OCI-M2 (cell line): ENCODE results near the gene FZR1.
A peak's percentile ranks its signal among the peaks of the same experiment; 100 is the strongest.

Experiments used
- DNase-seq: peaks from one replicate; lab custom pipeline; 2025; ENCODE audit not compliant: unreplicated experiment; lab: John Stamatoyannopoulos, UW

FZR1 gene

DNA sequence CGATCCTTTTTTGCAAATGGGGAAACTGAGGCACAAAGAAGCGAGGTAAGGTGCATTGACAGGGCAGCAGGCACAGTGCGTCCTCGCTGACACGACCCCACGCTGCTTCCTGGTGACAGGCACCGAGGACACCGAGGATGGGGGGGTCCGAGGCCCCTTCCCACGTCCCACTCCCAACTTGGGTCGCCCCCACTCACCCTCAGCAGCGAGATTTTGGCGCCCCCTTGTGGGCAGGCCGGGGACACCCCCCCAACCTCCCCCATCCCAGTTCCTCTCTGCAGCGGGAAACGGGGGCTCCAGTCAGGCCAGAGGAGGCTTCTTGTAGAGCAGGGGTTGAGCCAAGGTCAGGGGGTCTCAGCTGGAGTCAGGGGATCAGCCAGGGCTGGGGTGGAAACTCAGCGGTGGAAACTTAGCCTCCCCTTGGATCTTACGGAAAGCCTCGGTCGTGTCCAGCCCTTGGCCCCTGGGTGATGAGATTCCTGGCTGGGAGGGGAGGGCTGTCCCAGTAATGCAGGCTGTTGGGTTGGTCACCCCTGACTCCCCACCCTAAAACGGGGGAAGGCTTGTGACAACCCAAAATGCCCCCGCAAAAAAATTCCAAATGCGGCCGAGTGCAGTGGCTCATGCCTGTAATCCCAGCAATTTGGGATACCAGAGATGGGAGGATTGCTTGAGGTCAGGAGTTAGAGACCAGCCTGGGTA, 34.0 kb upstream of the FZR1 start:
- peak; percentile 4 for DNase-seq

- no peak for DNase-seq
These were observed 32.1 kb upstream of the FZR1 start for GRCh38 chr19:3474010-3474409.

DNA sequence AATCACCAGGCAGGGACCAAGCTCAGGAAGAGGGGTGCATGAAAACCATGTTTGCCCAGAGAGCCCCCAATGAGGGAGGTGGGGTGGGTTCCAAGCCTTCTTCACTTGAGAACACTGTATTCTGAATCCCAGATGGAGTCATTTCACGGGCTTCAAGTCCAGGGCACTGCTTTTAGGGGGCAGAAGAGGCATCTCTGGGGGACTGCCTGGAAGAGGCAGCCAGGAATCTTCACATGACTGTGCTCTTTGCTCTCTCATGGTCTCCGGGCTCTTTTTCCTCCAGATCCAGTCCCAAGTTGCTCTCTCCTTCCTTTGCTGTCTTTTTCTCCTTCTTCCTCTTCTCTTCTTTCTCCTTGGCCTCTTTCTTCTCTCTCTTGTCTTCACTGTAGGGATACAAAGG, 31.5 kb upstream of the FZR1 start:
- DNase-seq = no peak

- DNase-seq = no peak
These were observed 30.7 kb upstream of the FZR1 start for GRCh38 chr19:3475449-3475848.

DNA sequence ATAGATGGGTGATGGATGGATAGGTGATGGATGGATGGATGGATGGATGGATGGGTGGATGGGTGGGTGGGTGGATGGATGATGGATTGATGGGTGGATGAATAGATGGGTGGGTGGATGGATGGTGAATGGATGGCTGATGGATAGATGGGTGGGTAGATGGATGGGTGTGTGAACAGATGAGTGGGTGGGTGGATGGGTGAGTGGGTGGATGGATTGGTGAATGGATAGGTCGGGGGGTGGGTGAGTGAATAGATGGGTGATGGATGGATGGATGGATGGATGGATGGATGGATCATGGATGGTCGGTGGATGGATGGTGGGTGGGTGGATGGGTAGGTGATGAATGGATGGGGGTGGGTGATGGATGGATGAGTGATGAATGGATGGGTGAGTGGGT, 29.3 kb upstream of the FZR1 start:
- no peak for DNase-seq

GRCh38 chr19:3477506-3477905, 28.6 kb upstream of the FZR1 start:
- DNase-seq = no peak

- DNase-seq = no peak
These were observed 28.2 kb upstream of the FZR1 start for GRCh38 chr19:3477951-3478350.

- no peak for DNase-seq
These were observed 27.5 kb upstream of the FZR1 start for GRCh38 chr19:3478409-3479176.

GRCh38 chr19:3479177-3479833, 26.8 kb upstream of the FZR1 start:
- DNase-seq = no peak

GRCh38 chr19:3479834-3480215, 26.3 kb upstream of the FZR1 start:
- no peak for DNase-seq

DNA sequence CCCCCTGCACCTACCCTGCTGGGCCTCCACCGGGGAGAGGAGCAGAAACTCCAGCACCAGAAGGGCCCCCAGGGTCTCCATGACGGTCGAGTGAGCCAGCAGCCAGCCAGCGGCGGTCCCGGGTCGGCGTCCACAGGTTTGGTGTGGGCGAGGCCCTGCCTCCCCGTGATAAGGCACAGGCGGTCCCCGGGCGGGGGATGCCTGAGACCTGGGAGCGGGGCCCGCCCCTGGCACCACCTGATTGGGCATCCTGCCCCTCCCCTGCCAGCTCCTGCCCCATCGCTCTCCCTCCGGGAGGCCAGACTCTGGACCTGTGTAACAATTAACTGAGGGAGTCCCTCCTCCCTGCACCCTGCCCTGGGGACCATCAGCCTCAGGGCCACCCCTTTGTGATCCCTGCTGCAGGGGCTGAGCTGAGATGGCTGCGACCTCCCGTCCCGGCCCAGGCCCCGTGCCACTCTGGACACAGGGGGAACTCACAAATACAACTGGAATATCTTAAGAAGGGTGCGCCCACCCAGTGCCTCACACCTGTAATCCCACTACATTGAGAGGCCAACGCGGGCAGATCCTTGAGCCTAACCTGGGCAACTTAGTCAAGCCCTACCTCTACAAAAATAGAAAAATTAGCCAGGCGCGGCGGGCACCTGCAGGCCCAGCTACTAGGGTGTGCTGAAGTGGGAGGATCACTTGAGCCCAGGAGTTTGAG, 25.6 kb upstream of the FZR1 start, which contains the start of gene SMIM24:
SMIM24 (minus strand) TSS at position 143 of the 709 bp plus-strand sequence; CDS start at position 81, 62 bp downstream.
- DNase-seq = no peak

DNA sequence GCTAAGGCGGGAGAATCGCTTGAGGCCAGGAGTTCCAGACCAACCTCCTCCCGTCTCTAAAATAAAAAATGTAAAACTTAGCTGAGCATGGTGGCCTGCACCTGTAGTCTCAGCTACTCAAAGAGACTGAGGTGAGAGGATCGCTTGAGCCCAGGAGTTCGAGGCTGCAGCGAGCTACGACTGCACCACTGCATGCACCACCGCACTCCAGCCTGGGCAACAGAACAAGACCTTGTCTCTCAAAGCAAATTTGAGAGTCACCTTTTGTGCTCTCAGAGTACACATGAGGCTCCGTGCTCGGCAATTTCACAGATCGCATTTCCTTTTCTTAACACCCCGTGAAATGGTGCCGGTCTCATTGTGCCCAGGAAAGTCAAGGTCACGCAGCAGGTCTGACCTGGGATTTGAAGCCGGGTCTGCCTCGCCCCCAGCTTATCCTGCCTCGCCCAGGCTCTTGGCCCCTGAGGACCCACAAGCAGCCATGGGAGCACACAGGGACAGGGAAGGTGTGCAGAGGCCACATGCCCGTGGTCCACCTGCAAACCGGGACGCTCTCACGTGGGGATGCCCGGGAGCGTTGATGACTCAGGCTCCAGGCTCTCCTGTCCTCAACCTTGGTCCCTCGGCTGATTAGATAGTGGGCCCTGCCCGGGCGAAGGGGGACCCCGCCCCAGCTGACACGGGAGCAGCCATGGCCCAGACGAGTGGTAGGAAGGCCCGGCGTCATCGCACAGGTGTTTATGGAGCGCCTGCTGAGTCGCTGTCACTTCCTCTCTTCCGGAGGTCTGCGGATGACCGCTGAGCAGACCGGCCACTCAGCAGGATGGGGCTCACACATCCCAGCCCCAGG, 24.6 kb upstream of the FZR1 start:
- DNase-seq = no peak

DNA sequence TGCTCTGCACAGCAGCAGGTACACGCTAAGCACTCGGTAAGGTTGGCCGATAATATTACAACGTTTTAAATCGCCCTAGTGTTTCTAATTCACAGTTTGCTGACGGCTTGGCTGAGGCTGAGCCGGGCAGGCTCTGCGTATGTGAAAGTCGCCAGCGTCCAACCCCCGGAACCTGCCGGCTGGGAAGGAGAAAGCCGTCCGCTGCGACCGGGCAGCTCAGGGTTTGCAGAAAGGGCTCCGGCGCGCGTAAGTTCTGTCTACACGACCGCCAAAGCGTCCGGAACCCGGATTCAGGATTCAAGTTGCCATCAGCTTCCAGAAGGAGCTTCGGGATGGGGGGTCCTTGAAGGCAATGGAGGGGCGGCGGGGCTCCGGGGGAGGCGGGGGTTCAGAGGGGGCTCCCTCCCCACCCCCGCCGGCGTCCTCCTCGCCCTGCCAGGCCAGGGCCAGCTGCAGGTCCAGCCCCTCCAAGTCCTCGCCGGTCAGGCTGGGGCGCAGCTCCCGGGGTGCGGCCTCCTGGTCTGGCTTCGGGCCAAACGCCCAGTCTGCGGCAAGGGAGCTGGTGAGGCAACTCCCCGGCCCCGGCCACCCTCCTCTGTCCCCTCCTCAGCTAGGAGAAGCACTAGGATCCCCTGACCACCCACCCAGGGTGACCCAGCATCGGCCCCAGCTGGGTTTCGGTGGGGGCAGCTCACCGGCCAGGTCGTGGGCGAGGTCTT, 23.4 kb upstream of the FZR1 start:
- no peak for DNase-seq

DNA sequence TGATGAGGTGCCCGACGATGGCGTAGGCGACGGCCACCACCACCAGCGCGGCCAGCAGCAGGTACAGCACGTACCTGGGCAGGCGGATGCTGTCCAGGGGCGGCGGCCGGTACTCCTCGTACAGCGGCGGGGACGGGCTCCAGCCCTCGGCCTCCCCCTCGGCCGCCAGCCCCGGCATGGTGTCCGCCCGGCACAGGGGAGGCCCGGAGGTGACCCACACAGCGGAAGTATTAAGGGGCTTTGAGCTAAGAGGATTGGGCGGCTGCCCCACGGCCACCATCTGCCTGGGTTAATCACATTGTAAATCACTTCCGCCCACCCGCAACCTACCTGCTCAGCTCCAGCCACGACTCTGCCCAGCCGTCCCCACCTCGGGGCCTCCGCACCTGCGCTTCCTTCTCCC, 22.9 kb upstream of the FZR1 start, which contains the start of gene SMIM44:
SMIM44 (minus strand) TSS at position 216 of the 403 bp plus-strand sequence; CDS start at position 178, 38 bp downstream.
- DNase-seq = no peak

DNA sequence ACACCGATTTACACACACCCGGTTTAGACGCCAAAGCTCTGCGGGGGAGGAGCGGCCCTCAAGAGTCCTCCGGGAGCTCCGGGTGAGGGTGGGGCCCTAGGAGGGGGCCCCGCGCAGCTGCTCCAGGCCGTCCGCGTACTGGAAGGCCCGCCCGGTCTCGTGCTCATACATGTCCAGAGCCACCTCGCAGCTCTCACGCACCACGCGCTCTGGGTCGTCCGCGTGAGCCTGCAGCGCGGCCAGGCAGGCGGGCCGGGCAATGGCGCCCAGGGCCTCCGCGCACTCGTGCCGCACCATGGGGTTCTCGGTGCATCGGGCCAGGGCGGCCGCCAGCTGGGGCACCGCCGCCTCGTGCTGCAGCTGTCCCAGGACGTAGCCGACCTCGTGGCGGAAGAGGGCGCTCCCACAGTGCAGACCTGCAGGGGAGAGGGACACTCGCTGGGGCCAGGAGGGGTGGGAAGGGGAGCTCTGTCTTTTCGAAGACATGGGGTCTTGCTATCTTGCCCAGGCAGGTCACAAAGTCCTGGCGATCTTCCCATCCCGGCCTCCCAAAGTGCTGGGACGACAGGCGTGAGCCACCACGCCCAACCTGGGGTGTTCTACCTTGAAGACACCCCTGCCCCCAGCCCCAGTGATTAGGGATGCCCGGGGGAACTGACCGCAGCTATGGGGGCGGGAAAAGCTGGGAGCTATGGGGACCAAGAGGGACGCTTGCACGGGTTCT, 14.6 kb upstream of the FZR1 start:
- no peak for DNase-seq

- no peak for DNase-seq
These were observed 13.8 kb upstream of the FZR1 start for GRCh38 chr19:3492131-3492839.

GRCh38 chr19:3492919-3493318, 13.2 kb upstream of the FZR1 start:
- no peak for DNase-seq

DNA sequence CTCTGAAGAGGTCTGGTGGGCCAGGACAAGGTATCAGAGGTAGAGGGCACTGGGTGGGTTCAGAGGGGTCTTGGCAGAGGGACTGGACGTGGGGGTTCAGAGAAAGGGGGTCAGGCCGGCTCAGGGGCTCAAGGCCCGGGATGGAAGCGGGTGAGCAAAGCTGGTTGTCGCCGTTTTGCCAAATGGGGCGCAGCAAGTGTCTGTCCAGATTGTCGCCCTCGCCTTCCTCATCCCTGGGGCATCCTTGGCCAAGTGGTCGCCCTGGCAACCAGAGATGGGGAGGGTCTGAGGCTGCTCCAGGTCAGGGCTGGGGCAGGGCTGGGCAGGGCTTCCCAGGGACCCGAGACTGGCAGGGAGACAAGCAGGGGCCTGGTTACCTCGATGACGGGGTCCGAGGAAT, 12.5 kb upstream of the FZR1 start:
- DNase-seq = no peak
